GM12891 (cell line): ENCODE measurements around the gene ACP6.

Experiments
- PAX5 ChIP-seq: IDR thresholded peaks from 2 replicates; pipeline ENCODE4 v1.6.1; 2011; ENCODE audit warnings: low read length, moderate library complexity, mild to moderate bottlenecking; ENCODE audit not compliant: insufficient read depth, severe bottlenecking
- POLR2A ChIP-seq: IDR thresholded peaks from 2 replicates; pipeline ENCODE4 v1.6.1; 2011; ENCODE audit warnings: low read depth, low read length, control low read depth
- POLR2AphosphoS5 ChIP-seq: IDR thresholded peaks from 2 replicates; pipeline ENCODE4 v1.6.1; 2011; ENCODE audit warnings: low read depth, low read length, control low read depth
- POU2F2 ChIP-seq: IDR thresholded peaks from 2 replicates; pipeline ENCODE4 v1.6.1; 2011; ENCODE audit warnings: low read depth, mild to moderate bottlenecking, control low read depth, low read length, moderate library complexity
- SPI1 ChIP-seq: IDR thresholded peaks from 2 replicates; pipeline ENCODE4 v1.6.1; 2011; ENCODE audit warnings: low read depth, low read length, control low read depth
- TAF1 ChIP-seq: IDR thresholded peaks from 2 replicates; pipeline ENCODE4 v1.6.1; 2011; ENCODE audit warnings: low read depth, low read length, control low read depth

- TF ChIP-seq POLR2AphosphoS5 (no peak), POLR2A (no peak), TAF1 (no peak), SPI1 (no peak), POU2F2 (no peak), PAX5 (no peak)
Observed at GRCh38 chr1:147608596-147608995, 61.7 kb downstream of the ACP6 start.
